Choroid plexus epithelial cell (primary cell): Measurements from ENCODE around the gene SPACDR.

ENCODE experiments used
- DNase-seq: peaks from one replicate; pipeline ENCODE4 v3.0.0-alpha.2; 2010; ENCODE audit warnings: low read depth
- H3K4me3 ChIP-seq: 2 replicates; pipeline ENCODE4 v1.5.1; 2011; ENCODE audit warnings: low read depth, mild to moderate bottlenecking, control low read depth, low read length, moderate library complexity
- CTCF ChIP-seq: conservative IDR thresholded peaks from 2 replicates; pipeline ENCODE4 v1.5.1; 2011; ENCODE audit warnings: low read depth, mild to moderate bottlenecking, control low read depth, inconsistent platforms, low read length, moderate library complexity

Gene SPACDR

GRCh38 chr7:100413346-100413745 lies 50.7 kb downstream of the SPACDR start:
- DNase-seq: no peak
- no peak overlapping the region for H3K4me3 ChIP-seq
- TF ChIP-seq CTCF: no peak

- no peak for TF ChIP-seq CTCF
- no peak overlapping the region for H3K4me3 ChIP-seq
These were observed 53.0 kb downstream of the SPACDR start for GRCh38 chr7:100411101-100411500.

GRCh38 chr7:100407285-100408180 lies 56.5 kb downstream of the SPACDR start:
- peak; percentile 88 for DNase-seq
- peak; percentile 73 for TF ChIP-seq CTCF
- no peak overlapping the region for H3K4me3 ChIP-seq

More at GRCh38 chr7:100411101-100411500, 53.0 kb downstream of the SPACDR start:
- no peak for DNase-seq

- no peak overlapping the region for H3K4me3 ChIP-seq
- no peak for TF ChIP-seq CTCF
- peak; percentile 53 for DNase-seq
These were observed 57.3 kb downstream of the SPACDR start for GRCh38 chr7:100406767-100407166.
